ENCODE measurements around the gene SOD1.

GRCh38 chr21:31667132-31667531 is 7.6 kb downstream of the SOD1 start:
- TF ChIP-seq, protein P1, sequence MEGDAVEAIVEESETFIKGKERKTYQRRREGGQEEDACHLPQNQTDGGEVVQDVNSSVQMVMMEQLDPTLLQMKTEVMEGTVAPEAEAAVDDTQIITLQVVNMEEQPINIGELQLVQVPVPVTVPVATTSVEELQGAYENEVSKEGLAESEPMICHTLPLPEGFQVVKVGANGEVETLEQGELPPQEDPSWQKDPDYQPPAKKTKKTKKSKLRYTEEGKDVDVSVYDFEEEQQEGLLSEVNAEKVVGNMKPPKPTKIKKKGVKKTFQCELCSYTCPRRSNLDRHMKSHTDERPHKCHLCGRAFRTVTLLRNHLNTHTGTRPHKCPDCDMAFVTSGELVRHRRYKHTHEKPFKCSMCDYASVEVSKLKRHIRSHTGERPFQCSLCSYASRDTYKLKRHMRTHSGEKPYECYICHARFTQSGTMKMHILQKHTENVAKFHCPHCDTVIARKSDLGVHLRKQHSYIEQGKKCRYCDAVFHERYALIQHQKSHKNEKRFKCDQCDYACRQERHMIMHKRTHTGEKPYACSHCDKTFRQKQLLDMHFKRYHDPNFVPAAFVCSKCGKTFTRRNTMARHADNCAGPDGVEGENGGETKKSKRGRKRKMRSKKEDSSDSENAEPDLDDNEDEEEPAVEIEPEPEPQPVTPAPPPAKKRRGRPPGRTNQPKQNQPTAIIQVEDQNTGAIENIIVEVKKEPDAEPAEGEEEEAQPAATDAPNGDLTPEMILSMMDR (conservative IDR thresholded peaks at IDR 0.05; ENCODE audit: low read depth, low read length) = no peak
- no peak for TF ChIP-seq EZH2 (IDR thresholded peaks at IDR 0.05; ENCODE audit: borderline replicate concordance, low read depth, low read length, poor library complexity, severe bottlenecking)

All from A673 (cell line).